ENCODE results near the gene ARL15.
"Not testable (repeated sequence)": the region's sequence is repeated elsewhere in the genome, so short reads cannot be mapped to it uniquely, and the experiment has no call there.

The ARL15 gene

GRCh38 chr5:53879708-53880323, 430.6 kb downstream of the ARL15 start:
- no peak for DNase-seq

- no peak for DNase-seq
Observed at GRCh38 chr5:53878015-53878414, 432.4 kb downstream of the ARL15 start.

GRCh38 chr5:53877243-53877642, 433.1 kb downstream of the ARL15 start:
- DNase-seq = no peak

DNA sequence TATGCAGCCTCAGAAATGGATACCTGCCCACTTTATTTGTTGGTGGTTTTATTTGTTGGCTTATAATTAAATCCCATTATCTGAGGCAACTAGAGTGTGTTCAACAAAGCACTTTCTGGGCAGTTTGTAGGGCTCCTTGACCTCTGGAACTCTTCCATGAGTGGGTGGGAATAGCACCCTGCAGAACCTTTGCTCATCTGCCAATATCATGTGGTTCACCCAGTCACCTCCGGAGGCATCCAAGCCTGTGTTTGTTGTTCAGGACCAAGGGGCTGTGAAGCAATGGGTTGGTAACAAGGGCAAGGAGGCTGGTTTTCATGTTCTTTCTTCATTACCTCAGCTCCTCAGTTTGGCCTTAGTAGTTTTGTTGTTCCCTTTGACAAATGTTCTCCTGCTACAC, 436.0 kb downstream of the ARL15 start:
- no peak for DNase-seq

DNA sequence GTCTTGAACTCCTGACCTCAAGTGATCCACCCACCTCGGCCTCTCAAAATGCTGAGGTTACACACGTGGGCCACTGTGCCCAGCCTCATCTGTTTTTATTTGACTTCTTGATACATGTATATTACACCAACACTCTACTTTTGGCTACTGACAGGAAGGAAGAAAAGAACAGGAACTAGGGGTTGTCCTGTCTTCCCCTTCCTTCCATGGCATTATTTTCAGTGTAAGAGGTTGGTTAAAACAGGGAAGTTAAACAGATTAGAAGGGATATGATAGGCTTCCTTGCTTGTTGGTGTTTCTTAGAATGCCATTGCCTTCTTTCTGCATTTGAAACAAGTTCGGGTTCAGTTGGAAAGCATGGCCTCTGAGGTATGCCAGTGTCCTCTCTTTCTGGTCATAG, 437.1 kb downstream of the ARL15 start:
- DNase-seq = no peak

DNA sequence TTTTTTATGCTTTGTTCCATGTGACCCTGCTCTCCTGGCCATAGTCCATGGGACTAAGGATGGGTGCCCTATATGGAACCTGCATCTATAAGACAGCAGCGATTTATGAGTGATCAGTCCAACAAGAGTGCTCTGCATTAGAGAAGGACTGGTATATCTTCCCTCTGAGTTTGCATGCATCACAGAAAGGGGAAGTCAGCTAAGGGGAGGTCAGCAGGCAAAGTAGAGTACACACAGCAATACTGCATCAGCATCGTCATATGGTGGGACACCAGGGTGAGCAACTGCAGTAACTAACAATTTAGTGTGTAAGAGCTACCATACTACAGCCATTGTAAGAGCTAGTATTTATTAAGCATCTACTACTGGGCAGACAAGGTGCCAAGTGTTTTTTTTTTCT, 438.6 kb downstream of the ARL15 start:
- DNase-seq = no peak

GRCh38 chr5:53871050-53871449, 439.3 kb downstream of the ARL15 start:
- DNase-seq = no peak

- no peak for DNase-seq
Observed at GRCh38 chr5:53858700-53859456, 451.5 kb downstream of the ARL15 start.

DNA sequence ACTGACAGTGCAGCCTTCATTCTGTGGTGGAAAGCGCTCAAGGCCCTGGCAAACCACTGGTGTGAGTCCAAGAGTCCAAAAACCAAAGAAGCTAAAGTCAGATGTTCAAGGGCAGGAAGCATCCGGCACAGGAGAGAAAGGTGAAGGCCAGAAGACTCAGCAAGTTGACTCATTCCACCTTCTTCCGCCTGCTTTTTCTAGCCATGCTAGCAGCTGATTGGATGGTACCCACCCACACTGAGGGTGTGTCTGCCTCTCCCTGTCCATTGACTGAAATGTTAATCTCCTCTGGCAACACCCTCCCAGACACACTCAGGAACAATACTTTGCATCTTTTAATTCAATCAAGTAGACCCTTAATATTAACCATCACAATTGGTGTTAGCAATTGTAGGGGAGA, 453.9 kb downstream of the ARL15 start:
- no peak for DNase-seq

DNA sequence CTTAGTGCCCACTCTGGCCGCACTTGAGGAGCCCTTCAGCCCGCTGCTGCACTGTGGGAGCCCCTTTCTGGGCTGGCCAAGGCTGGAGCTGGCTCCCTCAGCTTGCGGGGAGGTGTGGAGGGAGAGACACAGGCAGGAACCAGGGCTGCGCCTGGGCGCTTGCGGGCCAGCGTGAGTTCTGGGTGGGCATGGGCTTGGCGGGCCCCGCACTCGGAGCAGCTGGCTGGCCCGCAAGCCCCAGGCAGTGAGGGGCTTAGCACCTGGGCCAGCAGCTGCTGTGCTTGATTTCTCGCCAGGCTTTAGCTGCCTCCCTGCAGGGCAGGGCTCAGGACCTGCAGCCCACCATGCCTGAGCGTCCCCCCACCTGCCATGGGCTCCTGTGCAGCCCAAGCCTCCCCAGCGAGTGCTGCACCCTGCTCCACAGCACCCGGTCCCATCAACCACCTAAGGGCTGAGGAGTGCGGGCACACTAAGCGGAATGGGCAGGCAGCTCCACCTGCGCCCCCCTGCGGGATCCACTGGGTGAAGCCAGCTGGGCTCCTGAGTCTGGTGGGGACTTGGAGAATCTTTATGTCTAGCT, 473.4 kb downstream of the ARL15 start:
- not testable (repeated sequence) for DNase-seq

DNA sequence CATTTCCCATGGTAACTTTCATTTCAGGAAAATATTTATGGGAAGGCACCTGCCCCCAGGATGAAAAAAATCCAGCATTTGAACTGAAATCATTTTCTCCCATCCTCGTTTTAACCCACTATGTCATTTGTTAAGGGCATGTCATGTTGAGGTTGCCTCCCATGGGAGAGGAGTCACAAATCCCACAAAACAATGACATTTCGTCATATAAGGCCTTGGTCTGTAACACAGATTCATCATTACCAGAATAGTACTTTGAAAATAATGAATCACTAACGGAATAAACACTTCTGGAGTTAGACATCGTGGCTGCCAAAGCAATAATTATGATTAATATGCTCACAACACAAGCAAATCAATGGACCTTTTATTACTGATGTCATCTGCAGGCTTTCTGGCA, 475.9 kb downstream of the ARL15 start:
- no peak for DNase-seq
